Left lung (tissue), 10 donors: ENCODE measurements around the gene NTSR2. TPM values are rescaled to one million over a fixed set of nuclear protein-coding genes. Genes with fewer than 3 reads are reported as not detected.
"Not testable (repeated sequence)": the region's sequence is repeated elsewhere in the genome, so short reads cannot be mapped to it uniquely, and the experiment has no call there.

Experiments used
- ATAC-seq: fragments of 200-7000 bp; cut with Tn5 transposase; one replicate; pipeline ENCODE4 v1.9.1; 2020; ENCODE audit warnings: moderate library complexity
- DNase-seq, 4 donors: peaks; one replicate each; pipeline ENCODE4 v3.0.0-alpha.2; 2013 to 2020
- H3K27ac ChIP-seq, 2 donors: fragments of 200-600 bp; sonication (generic) in 1 of 2; one replicate each; pipeline versions ENCODE4 v1.5.0 to v1.8.0; 2020 to 2021
- H3K27me3 ChIP-seq, 2 donors: fragments of 200-600 bp; sonication (generic) in 1 of 2; one replicate each; pipeline versions ENCODE4 v1.5.0 to v1.8.0; 2020 to 2021
- H3K36me3 ChIP-seq, 2 donors: fragments of 200-600 bp; sonication (generic) in 1 of 2; one replicate each; pipeline versions ENCODE4 v1.5.0 to v1.8.0; 2020 to 2021
- H3K4me1 ChIP-seq, 2 donors: fragments of 200-600 bp; one replicate each; pipeline ENCODE4 v1.8.0; 2021
- H3K4me3 ChIP-seq, 2 donors: fragments of 200-600 bp; sonication (generic) in 1 of 2; one replicate each; pipeline versions ENCODE4 v1.5.0 to v1.8.0; 2020 to 2021; ENCODE audit warnings: mild to moderate bottlenecking in 1 of 2
- H3K9me3 ChIP-seq, 2 donors: fragments of 200-600 bp; sonication (generic) in 1 of 2; one replicate each; pipeline versions ENCODE4 v1.5.0 to v1.8.0; 2020 to 2021
- CTCF ChIP-seq, 2 donors: fragments of 200-600 bp; sonication (generic) in 1 of 2; IDR thresholded peaks; one replicate each; pipeline versions ENCODE4 v1.5.0 to v1.8.0; 2021; ENCODE audit warnings: antibody characterized with exemption in 2 of 2
- intact Hi-C, 2 donors: fragments of 100-400 bp; cut with DNase I; formaldehyde crosslinking; loops; one replicate each; pipeline versions ENCODE4 v1.11.2 to v1.14.2; 2022
- polyA plus RNA-seq, 6 donors: library from polyadenylated mRNA; unstranded; fragments of 120-200 nt; gene quantifications; one replicate each; pipeline ENCODE4 v1.2.1, GENCODE V29; 2013; ENCODE audit not compliant: insufficient read length in 6 of 6
- total RNA-seq, 2 donors: library from RNA; stranded (reverse); fragmentation: NEBNext Ultra II Directional; extraction: Animal tissue kit (Norgen Biotek cat#: 25700); gene quantifications; one replicate each; pipeline ENCODE4 v1.2.1, GENCODE V29; 2021
- donor health status: DM: no; HTN: yes; CAD: no.
- donor health status: DM: no; HTN: no; CAD: no.

NTSR2 gene
- total and polyA plus RNA-seq, 8 donors: not detected

- intact Hi-C loops: no loop called here
- peaks cover 0 to 37% of the 10 kb centered on the region in 2 donors for H3K27me3 ChIP-seq
- no peak overlapping the region for H3K4me3 ChIP-seq
- peaks cover 0 to 4% of the 10 kb centered on the region in 2 donors for H3K9me3 ChIP-seq
- TF ChIP-seq CTCF (IDR thresholded peaks at IDR 0.05): no peak
- no peak overlapping the region for H3K27ac ChIP-seq
- no peak for ATAC-seq
- H3K36me3 ChIP-seq: no peaks in the 10 kb centered on the region
- DNase-seq: no peak
- H3K4me1 ChIP-seq: no peaks in the 10 kb centered on the region
Observed at GRCh38 chr2:11662882-11663281, 7.1 kb downstream of the NTSR2 start.

- ATAC-seq: no peak
- DNase-seq: no peak
- Histone ChIP-seq H3K27me3 (peaks cover 0 to 38% of the 10 kb centered on the region in 2 donors), H3K27ac (no peak overlapping the region), H3K4me3 (no peak overlapping the region), H3K9me3 (peaks cover 0 to 4% of the 10 kb centered on the region in 2 donors), H3K4me1 (no peaks in the 10 kb centered on the region), H3K36me3 (no peaks in the 10 kb centered on the region)
- TF ChIP-seq CTCF (IDR thresholded peaks at IDR 0.05): no peak
- intact Hi-C loops: no loop called here
Observed at GRCh38 chr2:11661891-11662435, 8.0 kb downstream of the NTSR2 start.

GRCh38 chr2:11660396-11660795, 9.6 kb downstream of the NTSR2 start:
- H3K9me3 ChIP-seq, H3K4me1 ChIP-seq, ATAC-seq, DNase-seq, H3K4me3 ChIP-seq, H3K27ac ChIP-seq, intact Hi-C loops, H3K36me3 ChIP-seq: not testable (repeated sequence)
- H3K27me3 ChIP-seq: peaks cover 0 to 38% of the 10 kb centered on the region in 2 donors

- no peak for DNase-seq
- Histone ChIP-seq H3K9me3 (peaks cover 0 to 4% of the 10 kb centered on the region in 2 donors), H3K36me3 (no peaks in the 10 kb centered on the region), H3K27me3 (peaks cover 0 to 38% of the 10 kb centered on the region in 2 donors), H3K4me1 (no peaks in the 10 kb centered on the region), H3K4me3 (no peak overlapping the region), H3K27ac (no peak overlapping the region)
- no peak for TF ChIP-seq CTCF (IDR thresholded peaks at IDR 0.05)
- intact Hi-C loops: no loop called here
- ATAC-seq: no peak
Observed at GRCh38 chr2:11659851-11660250, 10.1 kb downstream of the NTSR2 start.

- Histone ChIP-seq H3K27ac (no peak overlapping the region), H3K9me3 (peaks cover 0 to 4% of the 10 kb centered on the region in 2 donors), H3K4me1 (no peaks in the 10 kb centered on the region), H3K36me3 (no peaks in the 10 kb centered on the region), H3K4me3 (no peak overlapping the region), H3K27me3 (peaks cover 0 to 38% of the 10 kb centered on the region in 2 donors)
- intact Hi-C loops: no loop called here
- no peak for TF ChIP-seq CTCF (IDR thresholded peaks at IDR 0.05)
- DNase-seq (no peak), ATAC-seq (no peak)
Observed at GRCh38 chr2:11659115-11659475, 10.9 kb downstream of the NTSR2 start.
